ENCODE measurements around the gene RBM24. TPM values are rescaled to one million over a fixed set of nuclear protein-coding genes. Genes with fewer than 3 reads are reported as not detected.

Gene RBM24
- polyA plus RNA-seq, 1 donor from 2014 or later: 4.9 TPM

- H4K20me1 ChIP-seq (ENCODE audit: insufficient read depth): no peaks in the 10 kb centered on the region
These were observed 22.4 kb upstream of the RBM24 start for GRCh38 chr6:17258749-17259148.

GRCh38 chr6:17265570-17265969 lies 15.6 kb upstream of the RBM24 start:
- Histone ChIP-seq H3K79me2 (replicated peaks; ENCODE audit: insufficient read depth, low read length) (no peaks in the 10 kb centered on the region), H3K4me3 (ENCODE audit: low read length) (no peak overlapping the region), H3K9me3 (ENCODE audit: low read length) (no peaks in the 10 kb centered on the region), H3K27ac (ENCODE audit: low read length) (no peak overlapping the region), H3K9ac (ENCODE audit: low read length) (no peak overlapping the region), H3K36me3 (ENCODE audit: insufficient read depth, low read length) (no peaks in the 10 kb centered on the region), H3K27me3 (ENCODE audit: insufficient read depth, low read depth, low read length) (no peaks in the 10 kb centered on the region), H3F3A (ENCODE audit: insufficient read depth, low read length, poor library complexity, severe bottlenecking) (no peaks in the 10 kb centered on the region), H3K9me2 (ENCODE audit: insufficient read depth, low read length) (no peaks in the 10 kb centered on the region), H3K4me2 (ENCODE audit: low read length) (no peak overlapping the region), H4K20me1 (ENCODE audit: insufficient read depth) (no peaks in the 10 kb centered on the region), H2AFZ (ENCODE audit: low read depth, low read length) (no peak overlapping the region)
- TF ChIP-seq POLR2AphosphoS5 (IDR thresholded peaks at IDR 0.05) (no peak), REST (IDR thresholded peaks at IDR 0.05; ENCODE audit: borderline replicate concordance) (no peak), EP300 (conservative IDR thresholded peaks at IDR 0.05; ENCODE audit: poor library complexity, severe bottlenecking) (no peak), SMC3 (conservative IDR thresholded peaks at IDR 0.05; ENCODE audit: poor library complexity) (no peak), TAF1 (IDR thresholded peaks at IDR 0.05; ENCODE audit: low read depth) (no peak), MXI1 (conservative IDR thresholded peaks at IDR 0.05; ENCODE audit: poor library complexity, severe bottlenecking) (no peak), CTCF (IDR thresholded peaks at IDR 0.05; ENCODE audit: poor library complexity, severe bottlenecking) (no peak)

More at GRCh38 chr6:17258749-17259148, 22.4 kb upstream of the RBM24 start:
- no peak overlapping the region for H3K9ac ChIP-seq (ENCODE audit: low read length)
- no peaks in the 10 kb centered on the region for H3F3A ChIP-seq (ENCODE audit: insufficient read depth, low read length, poor library complexity, severe bottlenecking)
- H3K27ac ChIP-seq (ENCODE audit: low read length): peak overlapping the region; percentile 13
- no peaks in the 10 kb centered on the region for H3K79me2 ChIP-seq (replicated peaks; ENCODE audit: insufficient read depth, low read length)
- no peaks in the 10 kb centered on the region for H3K9me2 ChIP-seq (ENCODE audit: insufficient read depth, low read length)
- H3K27me3 ChIP-seq (ENCODE audit: insufficient read depth, low read depth, low read length): no peaks in the 10 kb centered on the region
- no peak overlapping the region for H3K4me2 ChIP-seq (ENCODE audit: low read length)
- H2AFZ ChIP-seq (ENCODE audit: low read depth, low read length): no peak overlapping the region
- no peaks in the 10 kb centered on the region for H3K9me3 ChIP-seq (ENCODE audit: low read length)
- no peaks in the 10 kb centered on the region for H3K36me3 ChIP-seq (ENCODE audit: insufficient read depth, low read length)
- TF ChIP-seq EP300 (conservative IDR thresholded peaks at IDR 0.05; ENCODE audit: poor library complexity, severe bottlenecking): peak; percentile 67
- no peak for TF ChIP-seq MXI1 (conservative IDR thresholded peaks at IDR 0.05; ENCODE audit: poor library complexity, severe bottlenecking)
- no peak for TF ChIP-seq TAF1 (IDR thresholded peaks at IDR 0.05; ENCODE audit: low read depth)
- peak; percentile 16 for TF ChIP-seq REST (IDR thresholded peaks at IDR 0.05; ENCODE audit: borderline replicate concordance)
- no peak for TF ChIP-seq EZH2 (IDR thresholded peaks at IDR 0.05; ENCODE audit: borderline replicate concordance, insufficient read depth, low read length, poor library complexity, severe bottlenecking)
- TF ChIP-seq CTCF (IDR thresholded peaks at IDR 0.05; ENCODE audit: poor library complexity, severe bottlenecking): no peak
- no peak for TF ChIP-seq SMC3 (conservative IDR thresholded peaks at IDR 0.05; ENCODE audit: poor library complexity)
- TF ChIP-seq POLR2AphosphoS5 (IDR thresholded peaks at IDR 0.05): peak; percentile 52
- TF ChIP-seq RAD21 (conservative IDR thresholded peaks at IDR 0.05): no peak
- H3K4me3 ChIP-seq (ENCODE audit: low read length): peak overlapping the region; percentile 24
